Stimulated activated CD8-positive, alpha-beta memory T cell treated with anti-CD3 and anti-CD28 coated beads, Interleukin-12 subunit alpha, Interleukin-12 subunit beta, amount 100 ng/mL, for 1 hour (primary cell): ENCODE data around the gene FTO.
"Not testable (repeated sequence)": the region's sequence is repeated elsewhere in the genome, so short reads cannot be mapped to it uniquely, and the experiment has no call there.

Source experiments
- DNase-seq: peaks from one replicate; pipeline ENCODE4 v3.0.0-alpha.2; 2020; ENCODE audit warnings: low read depth

The FTO gene

GRCh38 chr16:54180421-54181359, 476.7 kb downstream of the FTO start:
- no peak for DNase-seq

- DNase-seq = not testable (repeated sequence)
Observed at GRCh38 chr16:54181683-54182329, 477.9 kb downstream of the FTO start.

GRCh38 chr16:54185045-54185444, 481.1 kb downstream of the FTO start:
- no peak for DNase-seq

GRCh38 chr16:54191163-54191562, 487.2 kb downstream of the FTO start:
- no peak for DNase-seq

- no peak for DNase-seq
Observed at GRCh38 chr16:54191592-54191991, 487.6 kb downstream of the FTO start.

GRCh38 chr16:54193013-54193664, 489.2 kb downstream of the FTO start:
- no peak for DNase-seq

- DNase-seq = no peak
Observed at GRCh38 chr16:54193665-54194333, 489.8 kb downstream of the FTO start.

GRCh38 chr16:54194334-54194743, 490.4 kb downstream of the FTO start:
- no peak for DNase-seq

- no peak for DNase-seq
Observed at GRCh38 chr16:54197758-54198157, 493.8 kb downstream of the FTO start.

GRCh38 chr16:54199487-54200160, 495.7 kb downstream of the FTO start:
- DNase-seq = no peak

GRCh38 chr16:54200161-54200534, 496.2 kb downstream of the FTO start:
- DNase-seq = no peak

GRCh38 chr16:54200720-54201119, 496.8 kb downstream of the FTO start:
- no peak for DNase-seq

GRCh38 chr16:54201200-54201599, 497.2 kb downstream of the FTO start:
- no peak for DNase-seq
